WTC11 (cell line): ENCODE measurements around the gene STK32A. TPM values are rescaled to one million over a fixed set of nuclear protein-coding genes. Genes with fewer than 3 reads are reported as not detected.

Experiments
- ATAC-seq: fragments of 200-7000 bp; cut with Tn5 transposase; 2 replicates; pipeline ENCODE4 v1.10.0; 2021; ENCODE audit warnings: mild to moderate bottlenecking, moderate library complexity
- CTCF ChIA-PET: fragments of 300-600 bp; sonication (Branson Sonifier 250); formaldehyde crosslinking; loops from one replicate; lab custom pipeline; 2021; ENCODE audit warnings: antibody characterized with exemption; lab: Charles Lee
- POLR2A ChIA-PET: fragments of 350-600 bp; sonication (Branson Sonifier 250); formaldehyde crosslinking; loops from one replicate; lab custom pipeline; 2021; ENCODE audit warnings: antibody characterized with exemption; lab: Charles Lee
- DNase-seq: peaks from one replicate; pipeline ENCODE4 v3.0.0; 2021; ENCODE audit warnings: low spot score
- H3K27ac Mint-ChIP-seq: 2 replicates; pipeline ENCODE4 v1.8.0; 2021; ENCODE audit warnings: mixed read lengths
- H3K27me3 Mint-ChIP-seq: 2 replicates; pipeline ENCODE4 v1.8.0; 2021; ENCODE audit warnings: low read depth, mild to moderate bottlenecking, moderate library complexity, mixed read lengths
- H3K36me3 Mint-ChIP-seq: 2 replicates; pipeline ENCODE4 v1.8.0; 2021; ENCODE audit warnings: mixed read lengths
- H3K4me1 Mint-ChIP-seq: 2 replicates; pipeline ENCODE4 v1.8.0; 2022; ENCODE audit warnings: mixed read lengths
- H3K4me3 Mint-ChIP-seq: 2 replicates; pipeline ENCODE4 v1.8.0; 2021; ENCODE audit warnings: mild to moderate bottlenecking, moderate library complexity, mixed read lengths
- H3K9me3 Mint-ChIP-seq: 2 replicates; pipeline ENCODE4 v1.8.0; 2021; ENCODE audit warnings: mixed read lengths
- AFF4 ChIP-seq: sonication (generic); formaldehyde crosslinking; IDR thresholded peaks from 2 replicates; pipeline ENCODE4 v1.8.1; 2023; ENCODE audit warnings: mild to moderate bottlenecking, missing genetic modification reagents, borderline replicate concordance
- CDX4 ChIP-seq: fragments of 250-450 bp; sonication (Bioruptor Pico); IDR thresholded peaks from 2 replicates; pipeline ENCODE4 v1.9.0; 2021; ENCODE audit warnings: moderate library complexity, mild to moderate bottlenecking, inconsistent platforms, borderline replicate concordance
- CREB1 ChIP-seq: sonication (generic); formaldehyde crosslinking; IDR thresholded peaks from 2 replicates; pipeline ENCODE4 v1.8.0; 2023; ENCODE audit warnings: mild to moderate bottlenecking, missing genetic modification reagents
- CREM ChIP-seq: sonication (generic); formaldehyde crosslinking; IDR thresholded peaks from 2 replicates; pipeline ENCODE4 v1.8.1; 2022; ENCODE audit warnings: mild to moderate bottlenecking, missing genetic modification reagents, moderate library complexity
- EMX1 ChIP-seq: fragments of 250-450 bp; sonication (Bioruptor Pico); IDR thresholded peaks from 2 replicates; pipeline ENCODE4 v1.8.0; 2021; ENCODE audit warnings: mild to moderate bottlenecking
- ETV6 ChIP-seq: sonication (generic); formaldehyde crosslinking; IDR thresholded peaks from 2 replicates; pipeline ENCODE4 v1.8.1; 2022; ENCODE audit warnings: mild to moderate bottlenecking, missing genetic modification reagents
- IRF1 ChIP-seq: sonication (generic); formaldehyde crosslinking; IDR thresholded peaks from 2 replicates; pipeline ENCODE4 v1.8.0; 2023; ENCODE audit warnings: missing genetic modification reagents
- JAZF1 ChIP-seq: fragments of 250-450 bp; sonication (Bioruptor Pico); IDR thresholded peaks from 2 replicates; pipeline ENCODE4 v1.9.0; 2021; ENCODE audit warnings: moderate library complexity, mild to moderate bottlenecking, inconsistent platforms
- MAX ChIP-seq: sonication (generic); formaldehyde crosslinking; IDR thresholded peaks from 2 replicates; pipeline ENCODE4 v1.8.0; 2022; ENCODE audit warnings: mild to moderate bottlenecking, missing genetic modification reagents
- MLX ChIP-seq: sonication (generic); formaldehyde crosslinking; IDR thresholded peaks from 2 replicates; pipeline ENCODE4 v1.8.1; 2023; ENCODE audit warnings: mild to moderate bottlenecking, missing genetic modification reagents, moderate library complexity
- MYBL2 ChIP-seq: sonication (generic); formaldehyde crosslinking; IDR thresholded peaks from 2 replicates; pipeline ENCODE4 v1.8.1; 2023; ENCODE audit warnings: mild to moderate bottlenecking, moderate library complexity, missing genetic modification reagents
- NFE2L1 ChIP-seq: sonication (generic); formaldehyde crosslinking; IDR thresholded peaks from 2 replicates; pipeline ENCODE4 v1.8.1; 2023; ENCODE audit warnings: missing genetic modification reagents
- NFYB ChIP-seq: sonication (generic); formaldehyde crosslinking; conservative IDR thresholded peaks from 2 replicates; pipeline ENCODE4 v1.8.0; 2022; ENCODE audit warnings: low read depth, missing genetic modification reagents
- NR2C2 ChIP-seq: sonication (generic); formaldehyde crosslinking; IDR thresholded peaks from 2 replicates; pipeline ENCODE4 v1.8.0; 2022; ENCODE audit warnings: mild to moderate bottlenecking, missing genetic modification reagents
- OVOL2 ChIP-seq: fragments of 250-450 bp; sonication (Bioruptor Pico); IDR thresholded peaks from 2 replicates; pipeline ENCODE4 v1.9.0; 2021; ENCODE audit warnings: mild to moderate bottlenecking, borderline replicate concordance
- PRDM15 ChIP-seq: sonication (generic); formaldehyde crosslinking; IDR thresholded peaks from 2 replicates; pipeline ENCODE4 v1.8.0; 2022; ENCODE audit warnings: missing genetic modification reagents
- PRRX2 ChIP-seq: fragments of 250-450 bp; sonication (Bioruptor Pico); IDR thresholded peaks from 2 replicates; pipeline ENCODE4 v1.8.0; 2021; ENCODE audit warnings: mild to moderate bottlenecking
- TEAD1 ChIP-seq: sonication (generic); formaldehyde crosslinking; IDR thresholded peaks from 2 replicates; pipeline ENCODE4 v1.8.0; 2022; ENCODE audit warnings: mild to moderate bottlenecking, missing genetic modification reagents
- USF1 ChIP-seq: sonication (generic); formaldehyde crosslinking; IDR thresholded peaks from 2 replicates; pipeline ENCODE4 v1.8.0; 2022; ENCODE audit warnings: mild to moderate bottlenecking, missing genetic modification reagents
- ZBTB21 ChIP-seq: sonication (generic); formaldehyde crosslinking; IDR thresholded peaks from 2 replicates; pipeline ENCODE4 v1.8.1; 2023; ENCODE audit warnings: mild to moderate bottlenecking, missing genetic modification reagents, borderline replicate concordance
- ZNF263 ChIP-seq: sonication (generic); formaldehyde crosslinking; IDR thresholded peaks from 2 replicates; pipeline ENCODE4 v1.8.1; 2022; ENCODE audit warnings: low read depth, mild to moderate bottlenecking, moderate library complexity, missing genetic modification reagents
- ZNF416 ChIP-seq: fragments of 250-450 bp; sonication (Bioruptor Pico); IDR thresholded peaks from 2 replicates; pipeline ENCODE4 v1.9.0; 2021; ENCODE audit warnings: mild to moderate bottlenecking, inconsistent platforms
- ZNF512 ChIP-seq: sonication (generic); formaldehyde crosslinking; IDR thresholded peaks from 2 replicates; pipeline ENCODE4 v1.8.1; 2022; ENCODE audit warnings: missing genetic modification reagents, borderline replicate concordance
- total RNA-seq: library from RNA; stranded (reverse); gene quantifications from 3 replicates; pipeline ENCODE4 v1.2.3, GENCODE V29; 2021

The STK32A gene
- total RNA-seq, 1 experiment from 2014 or later, result 1.7 TPM

GRCh38 chr5:147412561-147412960 lies 177.7 kb downstream of the STK32A start (continued):
- no peak for TF ChIP-seq MAX (CRISPR knock-in tag)
- TF ChIP-seq CREM (CRISPR knock-in tag), result no peak
- no peak for TF ChIP-seq ETV6 (CRISPR knock-in tag)
- TF ChIP-seq EMX1 (CRISPR knock-in tag), result no peak
- no peak for TF ChIP-seq PRRX2
- TF ChIP-seq NFYB, result no peak
- TF ChIP-seq USF1 (CRISPR knock-in tag), result no peak
- TF ChIP-seq OVOL2 (CRISPR knock-in tag), result no peak
- TF ChIP-seq ZNF512, result no peak

GRCh38 chr5:147413266-147413665 lies 178.4 kb downstream of the STK32A start:
- DNase-seq (no peak), ATAC-seq (no peak)
- POLR2A ChIA-PET, result no interaction called here
- TF ChIP-seq ZNF416 (CRISPR knock-in tag) (no peak), MAX (CRISPR knock-in tag) (no peak), IRF1 (no peak), AFF4 (CRISPR knock-in tag) (no peak), MYBL2 (no peak), NFE2L1 (CRISPR knock-in tag) (no peak), ZNF263 (CRISPR knock-in tag) (no peak), MLX (CRISPR knock-in tag) (no peak), JAZF1 (CRISPR knock-in tag) (no peak)
- H3K36me3 Mint-ChIP-seq, result peaks cover 97% of the 10 kb centered on the region
- H3K9me3 Mint-ChIP-seq, result no peaks in the 10 kb centered on the region
- CTCF ChIA-PET, result interaction anchor here (1.5 kb wide), 1 partner anchor 16 kb away, joined by 4 read pairs; no protein-coding TSS in a partner anchor
- no peak overlapping the region for H3K4me3 Mint-ChIP-seq
- no peaks in the 10 kb centered on the region for H3K4me1 Mint-ChIP-seq
- no peaks in the 10 kb centered on the region for H3K27me3 Mint-ChIP-seq
- no peak overlapping the region for H3K27ac Mint-ChIP-seq

- H3K27ac Mint-ChIP-seq, result peak overlapping the region; percentile 63; the same call in 1 of the 2 replicates
- DNase-seq, result no peak
- no peaks in the 10 kb centered on the region for H3K27me3 Mint-ChIP-seq
- CTCF ChIA-PET, result no interaction called here
- H3K4me3 Mint-ChIP-seq, result no peak overlapping the region
- no peaks in the 10 kb centered on the region for H3K9me3 Mint-ChIP-seq
- POLR2A ChIA-PET, result no interaction called here
- ATAC-seq, result no peak
- H3K36me3 Mint-ChIP-seq, result peaks cover 88% of the 10 kb centered on the region
- peaks cover 1% of the 10 kb centered on the region for H3K4me1 Mint-ChIP-seq
- TF ChIP-seq CDX4, result no peak
- no peak for TF ChIP-seq TEAD1 (CRISPR knock-in tag)
- TF ChIP-seq PRDM15, result no peak
- no peak for TF ChIP-seq ZBTB21 (CRISPR knock-in tag)
- no peak for TF ChIP-seq CREB1 (CRISPR knock-in tag)
- no peak for TF ChIP-seq JAZF1 (CRISPR knock-in tag)
- no peak for TF ChIP-seq NR2C2 (CRISPR knock-in tag)
Observed at GRCh38 chr5:147415651-147416050, 180.8 kb downstream of the STK32A start.
